HG03565 (cell line): ENCODE measurements around the gene CTSC.
"Not testable (repeated sequence)": the region's sequence is repeated elsewhere in the genome, so short reads cannot be mapped to it uniquely, and the experiment has no call there.

Experiments
- ATAC-seq: cut with Tn5 transposase; IDR thresholded peaks from one replicate; pipeline ENCODE4 v1.9.1; 2021; ENCODE audit warnings: mild to moderate bottlenecking, moderate library complexity; ENCODE audit not compliant: unreplicated experiment

The CTSC gene

GRCh38 chr11:88353386-88353785 is 15.8 kb upstream of the CTSC start:
- ATAC-seq: no peak

- ATAC-seq: no peak
These were observed 14.6 kb upstream of the CTSC start for GRCh38 chr11:88352139-88352538.

GRCh38 chr11:88348870-88349269 is 11.3 kb upstream of the CTSC start:
- ATAC-seq: no peak

- ATAC-seq: no peak
These were observed 8.4 kb upstream of the CTSC start for GRCh38 chr11:88345949-88346348.

GRCh38 chr11:88345408-88345807 is 7.9 kb upstream of the CTSC start:
- ATAC-seq: no peak

- ATAC-seq: no peak
These were observed 7.3 kb upstream of the CTSC start for GRCh38 chr11:88344869-88345268.

- no peak for ATAC-seq
These were observed 4.2 kb upstream of the CTSC start for GRCh38 chr11:88341522-88342251.

- ATAC-seq: no peak
These were observed 2.9 kb upstream of the CTSC start for GRCh38 chr11:88340366-88340935.

- no peak for ATAC-seq
These were observed 592 bp upstream of the CTSC start for GRCh38 chr11:88337987-88338668.

- ATAC-seq: no peak
These were observed 2.3 kb downstream of the CTSC start for GRCh38 chr11:88335284-88335683.

GRCh38 chr11:88333862-88334261 is 3.7 kb downstream of the CTSC start:
- no peak for ATAC-seq

GRCh38 chr11:88332851-88333250 is 4.7 kb downstream of the CTSC start:
- no peak for ATAC-seq

- no peak for ATAC-seq
These were observed 6.6 kb downstream of the CTSC start for GRCh38 chr11:88330826-88331428.

- ATAC-seq: no peak
These were observed 7.8 kb downstream of the CTSC start for GRCh38 chr11:88329563-88330250.

- ATAC-seq: no peak
These were observed 9.9 kb downstream of the CTSC start for GRCh38 chr11:88327462-88328143.

GRCh38 chr11:88327061-88327460 is 10.5 kb downstream of the CTSC start:
- ATAC-seq: peak; percentile 51

- ATAC-seq: no peak
These were observed 11.4 kb downstream of the CTSC start for GRCh38 chr11:88326099-88326498.

- no peak for ATAC-seq
These were observed 12.8 kb downstream of the CTSC start for GRCh38 chr11:88324562-88325345.

GRCh38 chr11:88322881-88323280 is 14.7 kb downstream of the CTSC start:
- ATAC-seq: not testable (repeated sequence)

GRCh38 chr11:88321412-88321811 is 16.1 kb downstream of the CTSC start:
- ATAC-seq: not testable (repeated sequence)
